ENCODE measurements around the gene HMOX2.

The HMOX2 gene

DNA sequence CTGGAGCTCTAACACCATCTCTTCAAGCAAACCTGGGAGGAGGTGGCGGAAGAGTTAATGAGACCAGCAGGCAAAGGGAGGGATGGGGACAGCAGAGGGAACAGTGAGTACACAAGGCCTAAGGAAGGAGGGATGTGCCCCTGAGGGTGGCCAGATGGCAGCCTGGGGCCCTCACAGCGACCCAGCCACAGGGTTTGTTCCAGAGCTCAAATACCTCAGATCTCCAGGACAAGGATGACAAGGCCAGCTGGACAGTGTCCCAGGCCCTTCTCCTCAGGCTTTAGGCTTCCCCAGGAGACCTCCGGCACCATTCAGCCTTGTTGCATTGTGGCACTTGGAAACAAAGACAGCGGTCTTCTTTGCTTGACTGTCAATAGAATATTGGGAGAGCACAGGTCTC lies 47.5 kb downstream of the HMOX2 start:
- DNase-seq (ENCODE audit: low read depth in 2 of 2), result no peak

DNA sequence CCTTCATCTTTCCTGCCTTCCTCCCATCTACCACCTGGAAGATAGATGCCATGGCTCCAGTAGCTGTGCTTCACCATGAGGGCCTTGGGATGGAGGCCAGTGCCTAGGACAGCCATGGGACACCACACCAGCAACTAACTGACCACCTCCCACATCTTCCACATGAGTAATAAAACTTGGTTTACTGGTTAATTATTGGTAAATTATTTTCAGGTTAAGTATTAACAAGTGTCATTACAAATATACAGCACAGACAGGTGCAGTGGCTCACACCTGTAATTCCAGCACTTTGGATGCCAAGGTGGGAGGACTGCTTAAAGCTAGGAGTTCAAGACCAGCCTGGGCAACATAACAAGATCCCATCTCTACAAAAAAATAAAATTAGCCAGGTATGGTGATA lies 48.4 kb downstream of the HMOX2 start:
- DNase-seq (ENCODE audit: low read depth in 2 of 2), result no peak

DNA sequence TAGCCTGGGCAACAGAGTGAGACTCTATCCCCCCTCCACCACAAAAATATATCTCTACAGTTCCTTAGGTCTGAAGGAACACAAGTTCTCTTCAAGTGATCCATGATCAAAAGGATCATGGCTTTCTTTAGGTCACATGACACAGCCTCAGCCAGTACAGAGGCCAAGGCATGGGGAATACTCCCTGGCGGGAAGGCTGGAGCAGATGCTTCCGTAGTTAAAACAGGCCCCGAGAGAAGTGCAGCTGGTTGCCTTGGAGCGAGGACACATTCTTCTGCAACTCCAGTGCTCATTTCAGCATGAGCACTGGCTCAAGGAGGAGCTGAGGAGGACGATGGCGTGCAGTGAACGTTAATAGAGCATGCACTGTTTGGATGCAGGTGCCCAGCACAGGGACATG lies 48.9 kb downstream of the HMOX2 start:
- no peak for DNase-seq (ENCODE audit: low read depth in 2 of 2)

DNA sequence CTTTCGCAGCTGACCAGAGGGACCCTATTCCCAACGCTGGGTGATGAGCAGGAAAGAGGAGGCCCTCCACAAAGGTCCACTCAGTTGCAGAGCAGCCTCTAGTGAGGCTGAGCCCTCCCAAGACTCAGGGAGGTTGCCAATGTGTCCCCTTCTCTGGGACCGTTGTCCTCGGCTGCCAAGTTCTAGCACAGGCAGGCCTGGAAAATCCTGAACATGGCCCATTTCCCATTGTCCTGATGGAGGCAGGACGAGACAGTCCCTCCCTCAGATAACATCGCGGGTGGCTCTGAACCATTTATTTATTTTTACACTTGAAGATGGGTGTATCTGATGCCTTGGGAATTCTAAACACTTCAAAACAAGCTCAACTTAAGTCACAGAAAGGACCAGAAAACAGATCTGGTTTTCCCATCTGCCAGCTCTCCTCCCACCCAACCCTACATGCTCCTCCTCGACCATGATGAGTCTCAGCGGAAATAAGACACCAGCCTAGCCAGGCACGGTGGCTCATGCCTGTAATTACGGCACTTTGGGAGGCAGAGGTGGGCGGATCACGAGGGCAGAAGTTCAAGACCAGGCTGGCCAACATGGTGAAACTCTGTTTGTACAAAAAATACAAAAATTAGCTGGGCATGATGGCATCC lies 49.6 kb downstream of the HMOX2 start:
- DNase-seq (ENCODE audit: low read depth in 2 of 2), result no peak

DNA sequence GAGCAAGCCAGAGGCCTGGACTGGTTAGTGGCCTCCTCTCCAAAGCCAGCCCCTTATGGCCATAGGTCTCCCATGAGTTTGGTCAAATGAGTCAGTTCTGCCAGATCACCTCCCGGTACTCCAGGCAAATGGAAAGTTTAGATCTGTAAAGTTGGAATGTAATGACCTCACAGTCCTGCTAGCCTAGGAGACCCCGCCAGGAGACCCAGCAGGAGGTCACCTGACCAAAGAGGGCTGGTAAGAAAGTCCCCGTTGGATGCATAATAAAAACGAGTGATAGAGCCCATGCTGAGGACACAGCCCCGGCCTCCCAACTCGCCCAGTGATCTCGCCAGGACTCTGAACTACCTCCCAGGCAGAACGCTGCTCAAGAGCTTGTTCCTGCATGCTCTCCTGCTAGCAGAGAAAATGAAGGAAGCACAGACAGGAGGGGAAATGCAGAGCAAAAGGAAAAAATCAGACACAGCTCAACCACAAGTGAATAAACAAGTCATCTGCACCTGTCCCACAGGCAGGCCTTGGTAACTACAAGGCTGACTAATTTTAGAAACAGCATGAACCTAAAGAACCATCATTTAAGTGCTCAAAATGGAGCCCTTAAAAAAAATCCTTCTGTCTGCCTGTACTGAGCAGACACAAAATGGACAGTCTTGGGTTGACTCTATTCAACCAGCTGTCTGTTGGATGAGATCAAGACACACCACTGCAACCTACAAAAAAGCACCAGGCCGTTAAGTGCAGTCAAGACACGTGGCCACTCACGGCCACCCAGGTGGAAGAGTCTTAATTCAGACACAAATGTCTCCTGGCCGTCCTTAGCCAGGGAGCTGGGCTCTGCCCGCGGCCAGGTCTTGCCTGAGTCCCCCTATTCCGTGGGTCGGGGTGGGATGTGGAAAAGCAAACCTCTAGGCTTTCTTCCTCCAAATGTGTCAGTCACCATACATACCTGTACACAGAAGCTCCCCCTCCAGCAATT lies 53.2 kb downstream of the HMOX2 start:
- no peak for DNase-seq (ENCODE audit: low read depth in 2 of 2)

DNA sequence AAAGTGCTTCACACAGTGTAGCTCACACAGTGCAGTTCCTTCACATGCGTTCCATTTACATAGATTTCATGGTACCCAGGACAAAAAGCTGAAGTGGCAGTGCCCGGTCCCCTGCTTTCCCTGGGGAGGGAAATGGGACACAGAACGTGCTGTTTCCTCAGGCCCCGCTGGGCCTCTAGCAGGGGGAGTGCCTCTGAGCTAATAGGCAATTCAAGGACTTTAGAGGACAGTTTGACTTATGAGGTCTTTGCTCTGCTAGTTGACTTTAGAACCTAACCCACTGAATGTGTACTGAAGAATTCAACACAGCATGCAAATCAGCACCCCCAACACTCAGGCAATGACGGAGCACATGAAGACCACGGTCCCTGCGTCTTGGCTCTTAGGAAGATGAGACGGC lies 55.6 kb downstream of the HMOX2 start:
- DNase-seq (ENCODE audit: low read depth in 2 of 2), result no peak

DNA sequence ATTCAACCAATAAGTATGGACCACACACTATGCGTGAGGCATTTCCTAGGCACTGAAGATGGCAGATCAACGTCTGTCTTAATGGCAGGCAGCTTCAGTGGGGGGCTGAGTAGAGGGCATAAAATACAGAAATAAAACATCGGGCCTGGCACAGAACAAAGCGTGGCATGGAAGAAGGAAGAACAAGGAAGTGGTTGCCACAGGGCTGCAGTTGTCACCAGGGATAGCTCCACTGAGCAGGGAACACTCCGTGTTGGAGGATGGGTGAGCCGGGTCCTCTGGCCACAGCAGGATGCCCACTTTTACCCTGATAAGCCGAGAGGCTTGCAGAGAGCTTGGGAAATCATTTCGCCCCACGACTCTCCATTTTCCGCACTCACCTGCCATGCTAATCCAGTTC lies 56.0 kb downstream of the HMOX2 start:
- DNase-seq (ENCODE audit: low read depth in 2 of 2), result no peak

DNA sequence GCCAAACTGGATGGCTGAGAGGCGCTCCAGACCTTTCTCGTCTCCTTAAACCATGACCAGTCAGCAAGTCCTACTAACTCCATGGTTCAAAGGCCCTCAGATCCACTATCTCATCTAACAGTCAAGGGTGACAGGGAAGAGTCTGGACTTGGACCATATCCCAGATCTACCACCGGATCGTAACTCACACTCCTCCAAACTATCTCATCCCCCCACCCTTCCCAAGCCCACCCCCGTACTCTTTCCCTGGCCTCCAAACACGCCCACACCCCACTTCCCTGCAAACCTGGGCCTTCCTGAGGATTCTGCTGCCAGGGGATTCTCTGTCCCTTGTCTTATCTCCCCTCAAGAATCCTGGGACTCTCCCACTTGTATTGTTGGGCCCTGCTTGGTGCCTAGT lies 57.3 kb downstream of the HMOX2 start:
- no peak for DNase-seq (ENCODE audit: low read depth in 2 of 2)

DNA sequence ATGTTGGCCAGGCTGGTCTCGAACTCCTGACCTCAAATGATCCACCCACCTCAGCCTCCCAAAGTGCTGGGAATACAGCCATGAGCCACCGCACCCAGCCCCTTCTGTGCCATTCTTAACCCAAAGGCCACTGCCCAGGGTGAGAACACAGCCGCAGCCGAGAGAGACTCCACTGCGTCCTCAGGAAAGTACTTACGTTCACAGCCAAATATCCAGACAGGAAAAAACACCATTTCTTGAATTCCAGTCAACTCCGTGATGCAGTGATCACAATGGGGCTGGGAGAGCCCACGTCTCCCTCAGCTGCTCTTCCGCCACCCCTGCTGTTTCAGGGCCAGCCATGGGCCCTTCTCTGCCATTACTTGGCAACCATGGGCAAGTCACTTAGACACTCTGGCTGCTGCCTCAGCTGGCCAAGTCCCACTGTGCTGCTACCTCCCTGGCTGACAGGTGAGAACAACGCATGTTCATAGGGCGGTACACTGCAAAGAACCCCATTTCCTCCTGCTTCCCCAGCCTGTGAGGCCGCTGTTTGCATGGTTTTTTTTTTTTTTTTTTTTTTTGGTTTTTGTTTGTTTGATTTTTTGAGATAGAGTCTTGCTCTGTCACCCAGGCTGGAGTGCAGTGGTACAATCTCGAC lies 58.1 kb downstream of the HMOX2 start:
- DNase-seq (ENCODE audit: low read depth in 2 of 2), result no peak

DNA sequence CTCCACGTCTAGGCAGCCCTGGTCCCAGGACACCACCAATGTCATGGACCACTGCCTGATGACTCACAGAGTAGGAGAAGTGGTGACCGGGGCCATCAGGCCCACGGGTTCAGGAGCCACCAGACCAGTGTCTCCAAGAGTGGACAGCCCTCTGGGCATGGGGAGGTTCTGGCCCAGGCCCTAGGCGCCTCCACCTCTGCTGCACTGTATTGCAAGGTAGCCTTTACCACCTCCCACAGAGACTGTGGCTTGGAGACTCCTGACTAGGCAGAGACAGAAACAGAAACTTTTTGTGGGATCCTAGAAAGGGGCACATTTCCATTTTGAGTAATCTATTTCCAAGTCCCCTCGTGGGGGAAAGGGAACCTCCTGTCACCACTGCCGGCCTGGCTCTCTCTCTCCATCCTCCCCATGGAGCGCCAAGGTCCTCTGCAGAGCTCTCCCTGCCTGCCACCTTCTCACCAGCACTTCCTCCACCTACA lies 59.5 kb downstream of the HMOX2 start:
- no peak for DNase-seq (ENCODE audit: low read depth in 2 of 2)

DNA sequence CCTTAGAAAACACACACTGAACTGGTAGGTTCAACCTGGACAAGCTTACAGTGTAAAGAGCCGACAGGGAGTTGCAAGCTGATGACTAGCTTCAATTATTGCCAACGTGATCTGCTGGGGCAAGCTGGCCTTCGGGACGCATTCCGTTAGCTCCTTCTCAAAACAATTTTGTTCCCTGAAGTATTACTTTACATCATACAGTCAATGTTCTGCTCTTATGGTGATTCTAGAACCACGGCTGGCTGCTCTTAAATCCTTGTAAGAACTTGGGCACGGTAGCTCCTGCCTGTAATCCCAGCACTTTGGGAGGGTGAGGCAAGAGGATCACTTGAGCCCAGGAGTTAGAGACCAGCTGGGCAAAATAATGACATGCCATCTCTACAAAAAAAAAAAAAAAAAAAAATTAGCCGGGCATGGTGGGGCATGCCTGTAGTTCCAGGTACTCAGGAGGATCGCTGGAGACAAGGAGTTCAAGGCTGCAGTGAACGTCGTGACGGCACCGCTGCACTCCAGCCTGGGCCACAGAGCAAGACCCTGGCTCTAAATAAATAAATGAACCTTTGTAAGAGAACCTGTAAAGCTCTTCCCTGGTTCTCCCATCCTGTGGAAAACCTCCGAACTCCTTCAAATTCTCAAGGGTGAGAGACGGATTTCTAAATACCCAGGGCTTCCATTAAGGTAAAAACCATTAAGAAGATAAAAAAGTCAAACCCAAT lies 60.4 kb downstream of the HMOX2 start:
- no peak for DNase-seq (ENCODE audit: low read depth in 2 of 2)

DNA sequence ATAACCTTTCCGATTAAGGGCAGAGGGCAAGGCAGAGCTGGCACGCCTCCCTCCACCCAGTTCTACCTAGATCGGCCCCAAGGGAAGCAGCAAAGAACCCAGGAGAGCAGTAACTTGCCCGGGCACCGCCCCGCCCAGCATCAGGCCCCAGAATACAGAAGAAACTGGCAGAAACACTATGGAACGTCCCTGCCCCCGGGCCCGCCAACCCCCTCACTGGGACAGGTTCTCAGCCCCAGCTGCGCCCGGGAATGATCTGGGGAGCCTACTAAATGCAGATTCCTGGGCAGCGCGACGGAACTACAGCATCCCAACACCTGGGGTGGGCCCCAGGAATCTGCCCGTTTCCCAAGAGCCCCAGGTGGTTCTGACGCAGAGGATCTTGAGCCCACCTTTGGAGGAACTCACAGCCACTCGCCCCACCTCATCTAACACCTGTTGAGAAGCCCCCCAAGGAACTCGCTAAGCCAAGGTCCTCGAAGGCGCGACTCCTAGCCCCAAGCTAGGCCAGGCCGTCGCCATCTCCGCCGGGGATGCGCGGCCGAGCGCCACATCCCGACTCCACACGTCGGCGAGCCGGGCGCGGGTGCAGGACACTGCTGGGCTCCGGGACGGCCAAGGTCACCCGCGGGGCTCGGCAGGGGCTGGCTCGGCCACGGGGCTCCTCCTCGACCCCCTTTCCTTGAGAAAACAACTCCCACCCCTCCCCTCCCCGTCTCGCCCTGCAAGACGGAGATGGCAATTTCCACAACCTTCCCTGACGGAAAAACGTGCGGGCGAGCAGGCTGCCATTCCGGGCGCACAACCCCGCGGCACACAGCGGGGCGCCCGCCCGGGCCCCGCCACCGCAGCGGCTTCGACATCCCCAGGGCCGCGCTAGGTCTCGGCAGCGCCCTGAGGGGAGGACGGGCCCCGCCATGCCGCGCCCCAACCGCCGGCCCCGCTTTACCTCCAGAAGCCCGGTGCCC lies 61.5 kb downstream of the HMOX2 start:
- DNase-seq (ENCODE audit: low read depth in 2 of 2), result no peak

DNA sequence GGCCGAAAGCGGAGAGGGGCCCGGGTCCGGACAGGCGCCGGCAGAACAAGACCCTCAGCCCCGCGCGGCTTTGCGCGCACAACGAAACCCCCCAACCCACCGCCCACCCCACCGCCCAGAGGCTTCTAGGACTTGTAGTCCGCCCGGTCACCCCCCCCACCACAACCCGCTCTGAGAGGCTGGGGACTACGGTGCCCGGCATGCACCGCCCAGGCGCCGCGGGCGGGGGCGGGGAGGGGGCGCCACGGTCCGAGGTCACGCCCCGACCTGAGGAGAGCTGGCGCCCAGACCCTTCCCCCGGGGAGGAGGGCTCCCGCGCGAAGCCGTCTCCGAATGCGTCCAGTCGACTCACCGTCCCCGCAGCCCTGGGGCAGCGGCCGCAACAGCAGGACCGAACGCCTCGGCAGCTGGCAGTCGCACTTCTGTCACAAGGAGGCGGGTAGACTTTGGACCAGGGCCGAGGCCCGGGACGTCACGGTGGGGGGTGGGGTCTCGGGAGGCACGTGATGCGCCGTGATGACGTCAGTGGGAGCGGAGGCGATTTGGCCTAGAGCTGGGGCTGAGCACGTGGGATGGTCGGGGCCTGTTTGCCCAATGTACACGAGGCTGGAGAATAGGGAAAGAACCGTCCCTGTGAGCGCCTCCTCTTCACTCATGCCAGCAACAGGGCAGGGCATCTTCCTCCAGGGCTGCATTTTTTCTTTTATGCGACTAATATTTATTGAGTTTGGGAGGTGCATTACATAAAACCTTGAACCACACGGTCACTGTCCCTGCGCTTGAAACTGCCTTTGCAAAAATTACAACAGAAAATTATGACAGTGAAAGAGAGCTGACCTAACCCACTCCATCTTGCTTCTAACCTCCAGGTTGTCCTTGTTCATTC lies 62.4 kb downstream of the HMOX2 start, which contains the start of gene CDIP1:
Gene CDIP1 (minus strand): TSS at position 424 of the 886 bp plus-strand sequence. CDS start 24,643 bp downstream, outside the sequence.
- DNase-seq (ENCODE audit: low read depth in 2 of 2), result peak; percentile 94 to 97

DNA sequence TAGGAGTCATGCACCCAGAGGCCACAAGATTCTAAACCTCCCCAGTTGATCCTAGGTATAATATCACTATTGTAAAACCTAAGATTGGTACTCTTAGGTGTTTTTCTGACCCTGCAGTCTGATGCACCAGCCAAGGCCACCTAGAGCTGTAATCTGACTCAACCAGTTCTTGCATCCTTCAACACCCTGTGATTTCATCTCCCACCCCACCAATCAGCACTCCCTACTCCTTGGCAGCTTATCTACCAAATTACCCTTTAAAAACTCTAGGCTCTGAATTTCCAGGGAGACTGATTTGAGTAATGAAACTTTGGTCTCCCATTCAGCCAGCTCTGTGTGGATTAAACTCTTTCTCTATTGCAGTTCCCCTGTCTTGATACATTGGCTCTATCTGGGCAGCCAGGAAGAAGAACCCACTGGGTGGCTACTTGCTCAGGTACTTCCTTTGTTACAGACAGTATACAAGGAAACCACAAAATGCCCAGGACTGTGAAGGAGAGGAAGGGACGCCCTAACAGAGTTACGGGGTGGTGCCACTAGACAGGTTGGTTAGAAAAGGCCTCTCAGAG lies 63.6 kb downstream of the HMOX2 start:
- DNase-seq (ENCODE audit: low read depth in 2 of 2), result no peak

DNA sequence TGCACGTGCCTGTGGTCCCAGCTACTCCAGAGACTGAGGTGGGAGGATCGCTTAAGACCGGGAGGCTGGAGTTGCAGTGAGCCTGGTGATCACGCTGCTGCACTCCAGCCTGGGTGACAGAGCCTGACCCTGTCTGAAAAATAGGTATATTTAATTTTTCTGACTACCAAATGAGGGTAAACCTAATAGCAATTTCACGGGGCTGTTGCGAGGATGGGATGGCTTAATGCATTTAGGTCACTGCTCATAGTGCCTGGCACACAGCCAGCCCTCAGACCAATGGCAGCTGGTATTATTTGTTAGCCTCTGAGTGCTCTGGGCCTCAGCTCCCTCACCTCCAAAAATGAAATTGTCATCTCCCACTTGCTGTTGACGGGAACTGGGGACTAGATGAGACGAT lies 68.3 kb downstream of the HMOX2 start:
- DNase-seq (ENCODE audit: low read depth in 2 of 2), result no peak

DNA sequence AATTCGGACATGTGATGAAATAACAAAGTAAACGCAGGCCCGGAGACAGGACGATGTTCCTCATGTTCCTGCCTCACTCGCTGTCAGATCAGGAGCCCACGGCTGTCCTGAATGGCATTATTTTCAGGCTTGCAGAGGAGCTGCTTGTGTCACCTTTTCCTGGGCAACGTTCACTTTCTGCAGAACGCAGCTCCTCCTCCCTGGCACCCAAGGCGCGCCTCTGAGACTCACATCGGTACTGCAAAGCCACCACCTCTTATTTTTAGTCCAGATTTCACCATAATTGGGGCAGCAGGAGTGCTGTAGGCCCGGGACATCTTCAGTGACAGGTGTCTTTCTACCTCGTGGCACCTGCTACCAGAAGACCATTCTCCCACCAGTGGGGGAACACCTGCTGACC lies 71.9 kb downstream of the HMOX2 start:
- DNase-seq (ENCODE audit: low read depth in 2 of 2), result no peak

DNA sequence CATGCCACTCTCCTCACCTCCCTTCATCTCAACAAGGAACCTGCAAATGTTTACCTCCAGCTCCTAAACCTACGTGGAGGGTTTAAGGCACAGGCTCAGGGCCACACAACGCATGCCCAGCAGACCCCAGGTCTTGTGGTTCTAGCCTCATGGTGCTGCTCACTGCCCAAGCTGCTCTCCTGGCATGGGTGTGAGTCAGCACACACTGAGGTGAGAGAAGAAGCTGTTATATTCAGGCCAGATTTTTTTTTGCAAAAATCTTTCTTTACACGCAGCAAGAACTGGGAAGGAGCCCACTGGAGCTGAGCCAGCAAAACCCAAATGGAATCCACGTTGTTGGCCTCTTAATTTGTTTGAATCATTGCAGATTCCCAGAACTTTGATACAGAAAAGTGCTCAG lies 74.4 kb downstream of the HMOX2 start:
- no peak for DNase-seq (ENCODE audit: low read depth in 2 of 2)

DNA sequence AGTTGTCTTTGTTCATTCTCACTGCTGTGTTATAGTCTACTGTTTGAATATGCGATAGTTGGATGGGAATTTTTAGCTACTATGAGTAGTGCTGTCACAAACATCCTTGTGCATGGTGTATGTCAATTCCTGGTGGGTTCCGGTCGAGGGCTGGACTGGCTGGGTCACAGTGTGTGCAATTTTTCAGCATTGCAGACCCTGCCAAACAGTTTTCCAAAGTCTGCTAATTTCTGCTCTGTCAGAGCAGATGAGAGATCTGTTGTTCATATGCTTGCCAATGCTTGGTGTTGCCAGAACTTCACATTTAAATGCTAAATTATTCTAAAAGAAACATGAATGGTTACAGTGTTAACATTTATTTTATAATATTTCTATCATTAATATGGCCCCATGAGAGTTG lies 76.3 kb downstream of the HMOX2 start:
- DNase-seq (ENCODE audit: low read depth in 2 of 2), result no peak

DNA sequence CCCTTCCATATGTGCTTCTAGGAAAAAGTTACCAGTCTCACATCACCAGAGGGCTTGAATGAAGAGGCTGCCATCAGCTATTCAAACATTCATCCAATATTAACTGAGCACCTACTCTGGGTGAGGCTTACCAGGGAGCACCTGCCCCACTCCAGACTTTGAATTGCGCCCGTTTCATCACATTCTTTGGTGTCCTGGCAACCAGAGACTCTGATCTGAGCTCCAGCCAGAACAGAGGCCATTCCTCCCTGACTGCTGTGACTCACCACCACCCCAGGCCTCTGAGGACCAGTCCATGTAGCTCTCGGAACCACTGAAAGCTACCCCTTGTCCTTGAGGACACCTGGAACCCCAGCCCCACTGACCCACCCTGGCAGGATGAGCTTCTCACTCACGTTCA lies 79.9 kb downstream of the HMOX2 start, which contains the start of gene C16orf96:
Gene C16orf96 (plus strand): TSS at position 229 of the 400 bp plus-strand sequence. CDS start 150 bp downstream, at position 379.
- no peak for DNase-seq (ENCODE audit: low read depth in 2 of 2)

All from activated CD8-positive, alpha-beta memory T cell treated with anti-CD3 and anti-CD28 coated beads for 4 hours (primary cell).